Iris pigment epithelial cell (primary cell): ENCODE results near the gene UBE2N.
"Not testable (repeated sequence)": the region's sequence is repeated elsewhere in the genome, so short reads cannot be mapped to it uniquely, and the experiment has no call there.

Experiments
- DNase-seq: peaks from one replicate; pipeline ENCODE4 v3.0.0-alpha.2; 2011; ENCODE audit warnings: low read depth

Gene UBE2N

GRCh38 chr12:93411060-93411459, 30.7 kb downstream of the UBE2N start:
- not testable (repeated sequence) for DNase-seq

GRCh38 chr12:93409343-93410187, 32.2 kb downstream of the UBE2N start:
- not testable (repeated sequence) for DNase-seq

GRCh38 chr12:93408813-93409212, 32.9 kb downstream of the UBE2N start:
- DNase-seq = no peak

- no peak for DNase-seq
Observed at GRCh38 chr12:93407963-93408283, 33.8 kb downstream of the UBE2N start.

- DNase-seq = no peak
Observed at GRCh38 chr12:93407054-93407962, 34.4 kb downstream of the UBE2N start.

- DNase-seq = no peak
Observed at GRCh38 chr12:93404961-93405849, 36.5 kb downstream of the UBE2N start.

GRCh38 chr12:93403988-93404803, 37.6 kb downstream of the UBE2N start:
- peak; percentile 74 for DNase-seq

GRCh38 chr12:93402333-93403311, 39.1 kb downstream of the UBE2N start:
- no peak for DNase-seq

GRCh38 chr12:93399183-93399863, 42.4 kb downstream of the UBE2N start:
- DNase-seq = not testable (repeated sequence)

- no peak for DNase-seq
Observed at GRCh38 chr12:93397412-93397811, 44.3 kb downstream of the UBE2N start.

- no peak for DNase-seq
Observed at GRCh38 chr12:93393425-93393824, 48.3 kb downstream of the UBE2N start.

- DNase-seq = no peak
Observed at GRCh38 chr12:93390549-93391297, 51.0 kb downstream of the UBE2N start.

GRCh38 chr12:93390031-93390430, 51.7 kb downstream of the UBE2N start:
- DNase-seq = no peak

- peak; percentile 77 for DNase-seq
Observed at GRCh38 chr12:93387780-93388179, 54.0 kb downstream of the UBE2N start.

- not testable (repeated sequence) for DNase-seq
Observed at GRCh38 chr12:93381976-93382437, 59.7 kb downstream of the UBE2N start.

GRCh38 chr12:93381161-93381975, 60.4 kb downstream of the UBE2N start:
- peak; percentile 68 for DNase-seq

- peak; percentile 50 for DNase-seq
Observed at GRCh38 chr12:93380480-93381121, 61.1 kb downstream of the UBE2N start.
